GM12874 (cell line): Measurements from ENCODE around the gene ZNF277.

Source experiments
- TF ChIP-seq, protein P1 (sequence below): IDR thresholded peaks from 2 replicates; pipeline ENCODE4 v1.5.1; 2011; ENCODE audit warnings: low read depth, mild to moderate bottlenecking, control low read depth, low read length, moderate library complexity; ENCODE audit not compliant: insufficient read depth

The ZNF277 gene

DNA sequence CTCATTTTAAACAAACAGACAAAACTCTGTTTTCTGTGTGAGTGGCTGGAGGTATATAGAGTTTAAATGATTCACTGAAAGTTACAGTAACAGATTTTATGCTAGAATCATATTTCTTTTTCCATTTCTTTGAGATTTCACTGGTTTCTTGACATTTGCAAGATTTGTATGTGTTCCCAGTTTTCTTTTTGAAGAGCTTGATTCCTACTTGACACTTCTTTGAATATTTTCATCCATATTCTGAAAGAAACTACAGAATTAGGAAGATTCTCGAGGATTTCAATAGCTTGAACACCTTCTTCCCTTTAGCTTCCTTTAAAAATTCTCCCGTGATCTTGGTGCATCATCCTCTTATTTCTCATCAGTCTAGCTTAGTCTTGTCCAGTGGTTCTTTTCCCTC lies 93.6 kb downstream of the ZNF277 start:
- TF ChIP-seq, protein P1, sequence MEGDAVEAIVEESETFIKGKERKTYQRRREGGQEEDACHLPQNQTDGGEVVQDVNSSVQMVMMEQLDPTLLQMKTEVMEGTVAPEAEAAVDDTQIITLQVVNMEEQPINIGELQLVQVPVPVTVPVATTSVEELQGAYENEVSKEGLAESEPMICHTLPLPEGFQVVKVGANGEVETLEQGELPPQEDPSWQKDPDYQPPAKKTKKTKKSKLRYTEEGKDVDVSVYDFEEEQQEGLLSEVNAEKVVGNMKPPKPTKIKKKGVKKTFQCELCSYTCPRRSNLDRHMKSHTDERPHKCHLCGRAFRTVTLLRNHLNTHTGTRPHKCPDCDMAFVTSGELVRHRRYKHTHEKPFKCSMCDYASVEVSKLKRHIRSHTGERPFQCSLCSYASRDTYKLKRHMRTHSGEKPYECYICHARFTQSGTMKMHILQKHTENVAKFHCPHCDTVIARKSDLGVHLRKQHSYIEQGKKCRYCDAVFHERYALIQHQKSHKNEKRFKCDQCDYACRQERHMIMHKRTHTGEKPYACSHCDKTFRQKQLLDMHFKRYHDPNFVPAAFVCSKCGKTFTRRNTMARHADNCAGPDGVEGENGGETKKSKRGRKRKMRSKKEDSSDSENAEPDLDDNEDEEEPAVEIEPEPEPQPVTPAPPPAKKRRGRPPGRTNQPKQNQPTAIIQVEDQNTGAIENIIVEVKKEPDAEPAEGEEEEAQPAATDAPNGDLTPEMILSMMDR = no peak

DNA sequence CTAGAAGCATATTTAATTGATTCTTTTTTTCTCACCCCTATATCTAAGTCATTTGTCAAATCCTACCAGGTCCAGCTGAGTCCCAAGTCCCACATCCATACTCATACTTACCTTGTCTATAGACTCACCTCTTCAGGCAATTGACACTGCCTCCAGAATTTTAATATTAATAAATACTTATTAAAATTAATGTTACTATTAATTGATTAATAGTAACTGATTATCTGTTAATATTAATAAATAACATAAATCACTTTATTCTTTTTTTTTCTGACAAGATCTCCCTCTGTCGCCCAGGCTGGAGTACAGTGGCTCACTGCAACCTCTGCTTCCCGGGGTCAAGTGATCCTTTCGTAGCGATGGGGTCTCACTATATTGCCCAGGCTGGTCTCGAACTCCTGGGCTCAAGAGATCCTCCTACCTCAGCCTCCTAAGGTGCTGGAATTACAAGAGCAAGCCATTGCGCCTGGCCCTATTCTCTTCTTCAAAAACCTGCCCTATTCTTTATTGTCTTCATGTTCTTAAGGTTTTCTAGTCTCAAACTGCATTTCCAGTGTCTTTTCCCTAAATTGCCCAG lies 94.4 kb downstream of the ZNF277 start:
- TF ChIP-seq, protein P1 = no peak

DNA sequence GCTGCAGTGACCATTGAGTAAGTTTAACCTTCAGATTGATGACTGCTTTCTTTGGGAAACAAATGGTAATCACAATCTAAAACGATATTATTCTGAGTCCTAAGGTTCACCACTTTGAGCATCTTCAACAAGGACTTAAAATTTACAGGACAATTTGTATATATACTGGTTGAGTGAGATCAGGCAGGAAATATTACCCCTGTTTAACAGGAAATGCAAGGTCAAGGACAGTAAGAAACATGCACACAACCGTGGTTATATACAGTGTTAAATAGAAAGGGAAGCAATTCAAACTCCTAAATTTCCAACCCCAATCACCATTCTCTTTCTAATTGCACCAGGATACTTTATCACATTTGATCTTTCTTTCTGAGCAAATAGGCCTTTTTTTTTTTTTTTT lies 96.1 kb downstream of the ZNF277 start:
- TF ChIP-seq, protein P1 = no peak

DNA sequence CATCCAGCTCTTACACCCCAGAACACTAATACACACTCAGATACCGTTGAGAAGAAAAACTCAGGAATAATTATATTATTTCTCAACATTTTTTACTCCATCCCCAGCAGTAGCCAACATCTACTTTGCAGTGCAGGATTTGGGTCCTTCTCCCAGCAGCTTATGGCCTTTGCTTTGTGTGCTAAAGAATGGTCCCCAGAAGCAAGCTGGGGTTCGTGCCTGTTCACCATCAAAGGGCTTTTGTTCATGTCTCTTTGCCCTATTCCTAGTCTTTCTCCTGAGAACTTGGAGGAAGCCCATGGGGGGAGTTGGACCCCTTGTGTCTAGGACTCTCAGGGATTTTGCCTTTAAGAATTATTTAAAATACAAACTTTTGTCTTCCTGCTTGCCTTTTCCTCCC lies 100.4 kb downstream of the ZNF277 start:
- TF ChIP-seq, protein P1 = no peak

DNA sequence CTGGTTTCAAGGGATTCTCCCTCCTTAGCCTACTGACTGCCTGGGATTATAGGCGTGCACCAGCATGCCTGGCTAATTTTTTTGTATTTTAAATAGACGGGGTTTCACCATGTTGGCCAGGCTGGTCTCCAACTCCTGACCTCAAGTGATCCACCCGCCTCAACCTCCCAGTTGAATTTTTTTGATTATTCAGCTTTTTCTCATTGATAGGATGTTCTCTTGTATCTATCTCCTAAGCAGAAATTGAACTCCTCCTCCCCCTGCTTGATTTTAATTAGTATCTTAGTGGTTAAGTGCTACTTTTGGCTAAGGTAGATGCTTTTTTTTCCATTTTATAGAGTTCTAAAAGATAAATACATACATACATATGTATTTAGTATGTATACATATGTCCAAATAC lies 101.0 kb downstream of the ZNF277 start:
- TF ChIP-seq, protein P1 = no peak

DNA sequence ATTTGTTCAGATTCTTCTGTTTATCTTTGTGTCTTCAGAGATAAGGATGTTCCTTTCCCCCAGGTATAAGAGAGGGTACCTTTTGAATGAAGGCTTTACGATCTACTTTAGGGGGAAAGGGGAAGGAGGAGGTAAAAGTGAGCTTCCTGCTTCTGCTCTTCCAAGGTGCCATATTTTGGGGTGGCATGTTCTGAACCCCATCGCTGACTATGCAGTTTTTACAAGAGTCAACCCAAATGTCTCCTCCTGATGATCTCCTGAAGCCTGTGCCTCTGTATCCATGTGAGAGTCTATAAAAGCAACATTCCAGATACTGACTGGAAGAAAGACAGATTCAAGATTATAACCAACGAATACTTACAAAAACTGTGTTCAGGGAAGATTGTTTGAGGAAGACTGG lies 102.5 kb downstream of the ZNF277 start:
- TF ChIP-seq, protein P1 = no peak

DNA sequence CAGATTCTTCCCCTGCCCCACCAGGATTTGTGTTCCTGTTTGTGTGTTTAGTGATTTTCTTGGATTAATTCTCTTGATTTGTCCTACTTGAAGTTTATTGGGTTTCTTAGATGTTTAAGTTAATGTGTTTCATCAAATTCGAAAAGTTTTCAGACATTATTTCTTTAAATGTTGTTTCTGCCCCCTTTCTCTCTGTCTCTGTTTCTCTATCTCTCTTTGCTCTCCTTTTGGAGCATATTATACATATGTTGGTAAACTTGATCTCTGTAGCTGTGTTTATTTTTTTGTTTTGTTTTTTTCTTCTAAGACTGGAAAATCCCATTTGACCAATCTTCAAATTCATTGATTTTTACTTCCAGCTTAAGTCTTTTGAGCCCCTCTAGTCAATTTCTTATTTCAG lies 115.6 kb downstream of the ZNF277 start:
- TF ChIP-seq, protein P1 = no peak
